Activated T-cell treated with anti-CD3 and anti-CD28 coated beads, Interleukin-2, amount 50 U/mL, for 1 hour (primary cell): ENCODE data around the gene SMG5.

Source experiments
- DNase-seq: peaks from one replicate; pipeline ENCODE4 v3.0.0-alpha.2; 2020

The SMG5 gene

DNA sequence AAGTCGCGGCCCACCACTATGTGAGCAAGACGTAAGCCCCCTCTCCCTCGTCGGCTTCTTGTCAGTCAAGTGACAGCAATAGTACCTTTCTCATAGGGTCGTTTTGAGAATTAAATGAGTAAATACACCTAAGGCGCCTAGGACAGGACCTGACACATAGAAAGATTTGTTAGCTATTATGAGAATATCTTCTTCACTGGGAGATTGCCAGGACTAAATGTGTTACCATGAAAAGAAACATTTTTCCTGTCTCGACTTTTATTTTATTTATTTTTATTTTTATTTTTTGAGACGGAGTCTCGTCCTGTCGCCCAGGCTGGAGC lies 69.0 kb downstream of the SMG5 start:
- DNase-seq = no peak

DNA sequence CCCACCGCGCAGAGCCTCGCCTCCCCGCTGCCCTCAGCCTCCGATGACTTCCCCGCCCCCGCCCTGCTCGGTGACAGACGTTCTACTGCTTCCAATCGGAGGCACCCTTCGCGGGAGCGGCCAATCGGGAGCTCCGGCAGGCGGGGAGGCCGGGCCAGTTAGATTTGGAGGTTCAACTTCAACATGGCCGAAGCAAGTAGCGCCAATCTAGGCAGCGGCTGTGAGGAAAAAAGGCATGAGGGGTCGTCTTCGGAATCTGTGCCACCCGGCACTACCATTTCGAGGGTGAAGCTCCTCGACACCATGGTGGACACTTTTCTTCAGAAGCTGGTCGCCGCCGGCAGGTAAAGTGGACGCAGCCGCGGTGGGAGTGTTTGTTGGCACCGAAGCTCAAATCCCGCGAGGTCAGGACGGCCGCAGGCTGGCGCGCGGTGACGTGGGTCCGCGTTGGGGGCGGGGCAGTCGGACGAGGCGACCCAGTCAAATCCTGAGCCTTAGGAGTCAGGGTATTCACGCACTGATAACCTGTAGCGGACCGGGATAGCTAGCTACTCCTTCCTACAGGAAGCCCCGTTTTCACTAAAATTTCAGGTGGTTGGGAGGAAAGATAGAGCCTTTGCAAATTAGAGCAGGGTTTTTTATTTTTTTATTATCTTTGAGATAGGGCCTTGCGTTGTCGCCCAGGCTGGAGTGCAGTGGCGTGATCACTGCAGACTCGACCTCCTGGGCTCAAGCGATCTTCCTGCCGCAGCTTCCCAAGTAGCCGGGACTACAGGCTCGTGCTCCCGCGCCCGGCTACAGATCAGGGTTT lies 69.6 kb downstream of the SMG5 start, which contains the start of gene PMF1:
TSS of gene PMF1 (plus strand) at position 175 of the 811 bp plus-strand sequence. CDS start at position 184, 9 bp downstream.
- peak; percentile 95 for DNase-seq

DNA sequence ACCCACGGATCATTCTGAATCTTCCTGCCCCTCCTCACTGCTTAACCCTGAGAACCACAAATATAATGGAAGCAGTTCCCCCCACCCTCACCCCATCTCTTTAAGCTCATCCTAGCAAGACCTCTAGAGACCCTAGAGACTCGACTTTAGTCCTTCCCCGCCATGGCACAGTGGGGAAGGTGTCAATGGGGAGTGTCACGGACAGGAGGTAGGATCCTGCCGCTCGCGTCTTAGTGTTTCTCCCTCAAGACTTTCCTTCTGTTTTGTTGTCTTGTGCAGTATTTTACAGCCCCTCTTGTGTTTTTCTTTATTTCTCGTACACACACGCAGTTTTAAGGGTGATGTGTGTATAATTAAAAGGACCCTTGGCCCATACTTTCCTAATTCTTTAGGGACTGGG lies 70.5 kb downstream of the SMG5 start:
- DNase-seq = no peak

DNA sequence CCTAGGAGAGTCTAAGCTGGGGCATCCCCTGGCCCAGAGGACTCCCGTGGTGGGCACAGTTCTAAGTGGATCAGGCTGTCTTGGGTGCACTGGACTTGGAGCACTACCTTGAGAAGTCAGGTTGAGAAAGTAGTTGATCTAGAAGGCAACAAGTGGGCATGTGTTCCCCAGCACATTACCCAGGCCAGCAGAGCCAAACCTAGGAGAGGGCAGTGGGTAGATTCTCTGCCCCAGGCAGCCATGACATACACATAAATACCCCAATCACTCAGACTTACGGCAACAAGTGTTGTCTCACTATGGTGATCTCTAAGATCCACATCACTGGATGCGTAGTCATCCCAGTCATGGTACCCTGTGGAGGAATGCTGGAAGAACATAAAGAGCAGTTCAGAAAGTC lies 71.4 kb downstream of the SMG5 start:
- DNase-seq = no peak

DNA sequence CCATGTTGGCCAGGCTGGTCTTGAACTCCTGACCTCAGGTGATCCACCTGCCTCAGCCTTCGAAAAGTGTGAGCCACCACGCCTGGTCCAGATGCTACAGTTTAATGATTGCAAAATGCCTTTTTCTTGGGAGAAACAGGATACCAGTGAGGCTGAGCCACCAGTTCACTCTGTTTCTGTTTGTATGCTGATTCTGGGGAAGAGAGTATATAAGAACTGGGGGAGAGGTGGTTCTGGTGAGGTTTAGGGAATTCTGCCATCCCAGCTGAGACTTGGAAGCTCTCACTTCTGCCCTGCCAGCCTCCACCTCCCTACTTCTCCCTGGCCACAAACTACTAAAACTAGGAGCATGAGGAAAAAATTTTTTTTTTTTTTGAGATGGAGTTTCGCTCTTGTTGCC lies 77.9 kb downstream of the SMG5 start:
- no peak for DNase-seq

DNA sequence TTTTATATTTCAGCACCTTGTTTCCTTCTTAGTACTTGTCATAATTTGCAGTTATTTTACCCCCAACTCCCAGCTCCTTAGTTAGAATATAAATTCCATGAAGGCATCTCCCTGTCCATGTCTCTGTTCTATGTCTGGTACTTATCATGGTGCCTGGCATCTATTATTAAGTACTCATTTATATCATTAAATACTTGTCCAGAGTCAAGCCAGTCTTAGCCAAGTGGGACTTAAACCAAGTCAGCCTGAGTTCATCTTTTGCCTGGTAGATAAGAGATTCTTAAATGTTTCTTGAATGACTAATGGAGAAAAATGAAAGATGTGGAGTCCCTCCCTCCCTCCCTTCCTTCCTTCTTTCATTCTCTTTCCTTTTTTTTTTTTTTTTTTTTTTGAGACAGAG lies 79.3 kb downstream of the SMG5 start:
- no peak for DNase-seq

DNA sequence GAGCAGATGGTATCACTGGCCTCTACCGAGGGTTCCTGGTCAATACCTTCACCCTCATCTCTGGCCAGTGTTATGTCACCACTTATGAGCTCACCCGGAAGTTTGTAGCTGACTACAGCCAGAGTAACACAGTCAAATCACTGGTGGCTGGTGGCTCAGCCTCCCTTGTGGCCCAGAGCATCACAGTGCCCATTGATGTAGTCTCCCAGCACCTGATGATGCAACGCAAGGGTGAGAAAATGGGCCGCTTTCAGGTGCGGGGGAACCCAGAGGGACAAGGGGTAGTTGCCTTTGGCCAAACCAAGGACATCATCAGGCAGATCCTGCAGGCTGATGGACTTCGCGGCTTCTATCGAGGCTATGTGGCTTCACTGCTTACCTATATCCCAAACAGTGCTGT lies 82.6 kb downstream of the SMG5 start:
- DNase-seq = no peak
